ENCODE results near the gene TNNI3K. TPM values are rescaled to one million over a fixed set of nuclear protein-coding genes. Genes with fewer than 3 reads are reported as not detected.

TNNI3K gene
- total RNA-seq, 1 donor from 2014 or later, result 1.3 TPM

GRCh38 chr1:74464037-74464436, 228.8 kb downstream of the TNNI3K start:
- no peaks in the 10 kb centered on the region for H3K9me3 ChIP-seq
- H3K4me1 ChIP-seq, result no peaks in the 10 kb centered on the region
- H3K27ac ChIP-seq, result no peak overlapping the region
- intact Hi-C loops (cut with DNase I), result no loop called here
- no peak for ATAC-seq
- no peak overlapping the region for H3K4me3 ChIP-seq
- no peaks in the 10 kb centered on the region for H3K27me3 ChIP-seq
- no peak for DNase-seq
- no peak for TF ChIP-seq CTCF (IDR thresholded peaks at IDR 0.05)
- no peaks in the 10 kb centered on the region for H3K36me3 ChIP-seq

GRCh38 chr1:74465193-74465681, 230.1 kb downstream of the TNNI3K start:
- intact Hi-C loops (cut with DNase I), result no loop called here

GRCh38 chr1:74467786-74468377, 232.7 kb downstream of the TNNI3K start:
- no peak overlapping the region for H3K4me3 ChIP-seq
- ATAC-seq (no peak), DNase-seq (no peak)
- H3K4me1 ChIP-seq, result no peaks in the 10 kb centered on the region
- no peak for TF ChIP-seq CTCF (IDR thresholded peaks at IDR 0.05)
- no peaks in the 10 kb centered on the region for H3K27me3 ChIP-seq
- intact Hi-C loops (cut with DNase I), result no loop called here
- H3K27ac ChIP-seq, result no peak overlapping the region
- H3K9me3 ChIP-seq, result no peaks in the 10 kb centered on the region
- H3K36me3 ChIP-seq, result no peaks in the 10 kb centered on the region

More at GRCh38 chr1:74465193-74465681, 230.1 kb downstream of the TNNI3K start:
- no peaks in the 10 kb centered on the region for H3K27me3 ChIP-seq
- H3K9me3 ChIP-seq, result no peaks in the 10 kb centered on the region
- no peak overlapping the region for H3K4me3 ChIP-seq
- peak; percentile 57 for DNase-seq
- H3K4me1 ChIP-seq, result no peaks in the 10 kb centered on the region
- ATAC-seq, result peak; percentile 33
- no peak overlapping the region for H3K27ac ChIP-seq
- no peaks in the 10 kb centered on the region for H3K36me3 ChIP-seq
- no peak for TF ChIP-seq CTCF (IDR thresholded peaks at IDR 0.05)

- no peaks in the 10 kb centered on the region for H3K36me3 ChIP-seq
- no peaks in the 10 kb centered on the region for H3K9me3 ChIP-seq
- peak; percentile 42 for ATAC-seq
Observed at GRCh38 chr1:74468982-74469603, 233.9 kb downstream of the TNNI3K start.

GRCh38 chr1:74470251-74470650, 235.1 kb downstream of the TNNI3K start:
- Histone ChIP-seq H3K4me1 (no peaks in the 10 kb centered on the region), H3K9me3 (no peaks in the 10 kb centered on the region), H3K27ac (no peak overlapping the region), H3K36me3 (no peaks in the 10 kb centered on the region), H3K27me3 (no peaks in the 10 kb centered on the region), H3K4me3 (no peak overlapping the region)
- ATAC-seq (no peak), DNase-seq (no peak)
- TF ChIP-seq CTCF (IDR thresholded peaks at IDR 0.05), result no peak
- intact Hi-C loops (cut with DNase I), result no loop called here

More at GRCh38 chr1:74468982-74469603, 233.9 kb downstream of the TNNI3K start:
- peak; percentile 67 for TF ChIP-seq CTCF (IDR thresholded peaks at IDR 0.05)
- no peak overlapping the region for H3K4me3 ChIP-seq
- H3K27me3 ChIP-seq, result no peaks in the 10 kb centered on the region
- intact Hi-C loops (cut with DNase I), result no loop called here
- no peak overlapping the region for H3K27ac ChIP-seq
- no peaks in the 10 kb centered on the region for H3K4me1 ChIP-seq
- DNase-seq, result no peak

All from upper lobe of right lung (tissue), 1 donor.